Neural progenitor cell (in vitro differentiated cells): Measurements from ENCODE around the gene ALKBH7. TPM values are rescaled to one million over a fixed set of nuclear protein-coding genes. Genes with fewer than 3 reads are reported as not detected.

Experiments
- DNase-seq: peaks from one replicate; pipeline ENCODE4 v3.0.0-alpha.2; 2016; ENCODE audit warnings: low spot score
- H2AFZ ChIP-seq: fragments of 200-600 bp; sonication (generic); replicated peaks from 2 replicates; pipeline ENCODE4 v1.6.1; 2016; ENCODE audit warnings: antibody characterized with exemption
- H3F3A ChIP-seq: fragments of 200-600 bp; sonication (generic); 2 replicates; pipeline ENCODE4 v1.6.1; 2016; ENCODE audit warnings: antibody characterized with exemption, low read depth
- H3K27ac ChIP-seq: fragments of 200-600 bp; sonication (generic); 2 replicates; pipeline ENCODE4 v1.5.1; 2016; ENCODE audit warnings: mild to moderate bottlenecking
- H3K27me3 ChIP-seq: fragments of 200-600 bp; sonication (generic); 2 replicates; pipeline ENCODE4 v1.6.1; 2016; ENCODE audit warnings: mild to moderate bottlenecking, moderate library complexity
- H3K36me3 ChIP-seq: fragments of 200-600 bp; sonication (generic); 2 replicates; pipeline ENCODE4 v1.5.1; 2016
- H3K4me1 ChIP-seq: fragments of 200-600 bp; sonication (generic); 2 replicates; pipeline ENCODE4 v1.6.1; 2016; ENCODE audit warnings: mixed run types
- H3K4me2 ChIP-seq: fragments of 200-600 bp; sonication (generic); 2 replicates; pipeline ENCODE4 v1.6.1; 2016
- H3K4me3 ChIP-seq: fragments of 200-600 bp; sonication (generic); 2 replicates; pipeline ENCODE4 v1.5.1; 2016
- H3K79me2 ChIP-seq: fragments of 200-600 bp; sonication (generic); 2 replicates; pipeline ENCODE4 v1.6.1; 2016; ENCODE audit warnings: low read depth
- H3K9ac ChIP-seq: fragments of 200-600 bp; sonication (generic); 2 replicates; pipeline ENCODE4 v1.6.1; 2016
- H3K9me3 ChIP-seq: fragments of 200-600 bp; sonication (generic); 2 replicates; pipeline ENCODE4 v1.5.1; 2016; ENCODE audit warnings: low read depth
- H4K20me1 ChIP-seq: fragments of 200-600 bp; sonication (generic); 2 replicates; pipeline ENCODE4 v1.6.1; 2016; ENCODE audit warnings: low read depth
- H3K27ac Mint-ChIP-seq: 3 replicates; pipeline ENCODE4 v1.8.0; 2021; ENCODE audit warnings: mixed read lengths
- H3K27me3 Mint-ChIP-seq: 2 replicates; pipeline ENCODE4 v1.8.0; 2022; ENCODE audit warnings: low read depth, mild to moderate bottlenecking, inconsistent platforms, moderate library complexity, mixed read lengths; ENCODE audit not compliant: insufficient read depth
- H3K36me3 Mint-ChIP-seq: 3 replicates; pipeline ENCODE4 v1.8.0; 2021; ENCODE audit warnings: mixed read lengths
- H3K4me1 Mint-ChIP-seq: 3 replicates; pipeline ENCODE4 v1.8.0; 2021; ENCODE audit warnings: mixed read lengths
- H3K4me3 Mint-ChIP-seq: 3 replicates; pipeline ENCODE4 v1.8.0; 2021; ENCODE audit warnings: mild to moderate bottlenecking, moderate library complexity, mixed read lengths
- H3K9me3 Mint-ChIP-seq: 3 replicates; pipeline ENCODE4 v1.8.0; 2020; ENCODE audit warnings: mixed read lengths
- EZH2 ChIP-seq: fragments of 200-600 bp; sonication (generic); IDR thresholded peaks from 2 replicates; pipeline ENCODE4 v1.6.1; 2017; ENCODE audit warnings: antibody characterized with exemption, mild to moderate bottlenecking, moderate library complexity
- EZH2phosphoT487 ChIP-seq: fragments of 200-600 bp; sonication (generic); IDR thresholded peaks from 2 replicates; pipeline ENCODE4 v1.6.1; 2017; ENCODE audit warnings: antibody characterized with exemption
- total RNA-seq: library from RNA; depleted of rRNA; stranded (reverse); fragments of >200 nt; gene quantifications from 2 replicates; pipeline ENCODE4 v1.2.3, GENCODE V29; 2015; ENCODE audit warnings: low replicate concordance
- TF ChIP-seq, protein P1 (sequence below): fragments of 200-600 bp; sonication (generic); IDR thresholded peaks from 2 replicates; pipeline ENCODE4 v1.5.1; 2017; ENCODE audit warnings: antibody characterized with exemption, mild to moderate bottlenecking

ALKBH7 gene
- total RNA-seq, 1 donor from 2014 or later = 19.7 TPM

DNA sequence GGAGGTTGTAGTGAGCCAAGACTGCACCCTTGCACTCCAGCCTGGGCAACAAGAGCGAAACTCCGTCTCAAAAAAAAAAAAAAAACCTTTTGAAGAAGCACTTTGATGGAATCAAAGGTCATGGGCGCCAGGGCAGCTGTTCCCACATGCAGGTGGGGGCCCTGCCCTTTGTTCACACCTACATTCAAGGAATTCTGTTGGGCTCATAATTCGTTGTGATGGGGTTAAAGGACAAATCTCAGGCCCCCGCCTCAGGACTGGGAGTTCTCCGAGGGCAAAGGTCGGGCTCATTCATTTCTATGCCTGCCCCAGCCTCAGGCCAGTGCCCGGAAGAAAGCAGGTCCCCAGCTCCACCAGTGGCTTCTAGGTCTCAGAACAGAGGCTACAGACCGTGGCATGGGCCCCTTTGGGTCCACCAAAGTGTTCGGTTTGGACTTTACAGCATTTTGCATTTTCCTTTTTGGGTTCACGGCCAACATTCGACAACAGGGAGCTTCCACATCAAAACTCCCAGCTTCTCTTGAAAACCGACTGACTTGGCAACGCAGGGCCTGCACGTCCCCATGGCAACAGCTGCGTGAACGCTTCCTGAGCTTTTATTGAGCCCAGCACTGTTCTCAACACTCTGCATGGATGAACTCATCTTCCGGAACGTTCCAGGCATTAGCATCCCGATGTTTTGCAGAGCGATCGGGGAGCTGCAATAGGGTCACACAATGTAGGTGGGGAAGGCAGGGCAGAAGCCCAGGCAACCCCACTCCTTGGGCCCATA, 30.4 kb downstream of the ALKBH7 start:
- TF ChIP-seq, protein P1, sequence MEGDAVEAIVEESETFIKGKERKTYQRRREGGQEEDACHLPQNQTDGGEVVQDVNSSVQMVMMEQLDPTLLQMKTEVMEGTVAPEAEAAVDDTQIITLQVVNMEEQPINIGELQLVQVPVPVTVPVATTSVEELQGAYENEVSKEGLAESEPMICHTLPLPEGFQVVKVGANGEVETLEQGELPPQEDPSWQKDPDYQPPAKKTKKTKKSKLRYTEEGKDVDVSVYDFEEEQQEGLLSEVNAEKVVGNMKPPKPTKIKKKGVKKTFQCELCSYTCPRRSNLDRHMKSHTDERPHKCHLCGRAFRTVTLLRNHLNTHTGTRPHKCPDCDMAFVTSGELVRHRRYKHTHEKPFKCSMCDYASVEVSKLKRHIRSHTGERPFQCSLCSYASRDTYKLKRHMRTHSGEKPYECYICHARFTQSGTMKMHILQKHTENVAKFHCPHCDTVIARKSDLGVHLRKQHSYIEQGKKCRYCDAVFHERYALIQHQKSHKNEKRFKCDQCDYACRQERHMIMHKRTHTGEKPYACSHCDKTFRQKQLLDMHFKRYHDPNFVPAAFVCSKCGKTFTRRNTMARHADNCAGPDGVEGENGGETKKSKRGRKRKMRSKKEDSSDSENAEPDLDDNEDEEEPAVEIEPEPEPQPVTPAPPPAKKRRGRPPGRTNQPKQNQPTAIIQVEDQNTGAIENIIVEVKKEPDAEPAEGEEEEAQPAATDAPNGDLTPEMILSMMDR = no peak
- no peak for TF ChIP-seq EZH2phosphoT487
- TF ChIP-seq EZH2 = no peak
- Histone ChIP-seq H3K9me3 (no peaks in the 10 kb centered on the region), H3K4me3 (no peak overlapping the region), H3K27ac (no peak overlapping the region), H3K4me2 (no peak overlapping the region), H3K9ac (no peak overlapping the region), H3F3A (no peaks in the 10 kb centered on the region), H3K4me1 (no peaks in the 10 kb centered on the region), H4K20me1 (no peaks in the 10 kb centered on the region), H3K27me3 (no peaks in the 10 kb centered on the region), H2AFZ (no peak overlapping the region), H3K79me2 (no peaks in the 10 kb centered on the region), H3K36me3 (no peaks in the 10 kb centered on the region)
- peak; percentile 23 for DNase-seq
- Mint-ChIP-seq H3K36me3 (no peaks in the 10 kb centered on the region), H3K9me3 (no peaks in the 10 kb centered on the region), H3K4me3 (peak overlapping the region; percentile 55), H3K27me3 (peaks cover 9% of the 10 kb centered on the region), H3K27ac (peak overlapping the region; percentile 94), H3K4me1 (peaks cover 20% of the 10 kb centered on the region)

- H3K36me3 ChIP-seq = no peaks in the 10 kb centered on the region
- H3K4me1 ChIP-seq = no peaks in the 10 kb centered on the region
- H3K9me3 ChIP-seq = no peaks in the 10 kb centered on the region
- H3K27ac Mint-ChIP-seq = peak overlapping the region; percentile 29
- H3K4me1 Mint-ChIP-seq = peaks cover 20% of the 10 kb centered on the region
- no peak overlapping the region for H2AFZ ChIP-seq
- H3F3A ChIP-seq = no peaks in the 10 kb centered on the region
- no peaks in the 10 kb centered on the region for H3K27me3 ChIP-seq
- no peak for TF ChIP-seq EZH2
- TF ChIP-seq EZH2phosphoT487 = no peak
- TF ChIP-seq, protein P1 = no peak
- H4K20me1 ChIP-seq = peaks cover under 1% of the 10 kb centered on the region
- no peak overlapping the region for H3K4me3 ChIP-seq
- no peak overlapping the region for H3K9ac ChIP-seq
- no peaks in the 10 kb centered on the region for H3K9me3 Mint-ChIP-seq
- peaks cover 10% of the 10 kb centered on the region for H3K27me3 Mint-ChIP-seq
- H3K27ac ChIP-seq = no peak overlapping the region
- no peak overlapping the region for H3K4me3 Mint-ChIP-seq
- H3K79me2 ChIP-seq = no peaks in the 10 kb centered on the region
- DNase-seq = no peak
- H3K4me2 ChIP-seq = no peak overlapping the region
- H3K36me3 Mint-ChIP-seq = no peaks in the 10 kb centered on the region
These were observed 33.8 kb downstream of the ALKBH7 start for GRCh38 chr19:6406401-6406800.

- Histone ChIP-seq H3K9ac (no peak overlapping the region), H3K4me1 (no peaks in the 10 kb centered on the region), H3K79me2 (no peaks in the 10 kb centered on the region), H3K36me3 (no peaks in the 10 kb centered on the region), H3K4me3 (no peak overlapping the region), H3K4me2 (no peak overlapping the region), H4K20me1 (peaks cover 25% of the 10 kb centered on the region), H3K27me3 (no peaks in the 10 kb centered on the region), H3K27ac (no peak overlapping the region), H2AFZ (no peak overlapping the region), H3K9me3 (no peaks in the 10 kb centered on the region), H3F3A (peaks cover 26% of the 10 kb centered on the region)
- Mint-ChIP-seq H3K4me1 (no peaks in the 10 kb centered on the region), H3K36me3 (peaks cover 7% of the 10 kb centered on the region), H3K27me3 (peaks cover 10% of the 10 kb centered on the region), H3K4me3 (no peak overlapping the region), H3K27ac (no peak overlapping the region), H3K9me3 (no peaks in the 10 kb centered on the region)
- no peak for DNase-seq
- TF ChIP-seq, protein P1 = no peak
- TF ChIP-seq EZH2phosphoT487 (no peak), EZH2 (no peak)
These were observed 36.8 kb downstream of the ALKBH7 start for GRCh38 chr19:6409346-6409745.
